Activated CD8-positive, alpha-beta memory T cell treated with anti-CD3 and anti-CD28 coated beads, Interleukin-2, amount 50 U/mL, for 24 hours (primary cell): Measurements from ENCODE around the gene ADGRG1.

ENCODE experiments used
- DNase-seq: peaks from one replicate; pipeline ENCODE4 v3.0.0-alpha.2; 2020; ENCODE audit errors: extremely low read depth

The ADGRG1 gene

GRCh38 chr16:57682809-57683635 is 54.6 kb downstream of the ADGRG1 start:
- DNase-seq: no peak

GRCh38 chr16:57683636-57684545 is 55.5 kb downstream of the ADGRG1 start:
- no peak for DNase-seq

- DNase-seq: no peak
These were observed 56.4 kb downstream of the ADGRG1 start for GRCh38 chr16:57684626-57685358.

GRCh38 chr16:57685633-57686032 is 57.2 kb downstream of the ADGRG1 start:
- DNase-seq: no peak

GRCh38 chr16:57686577-57686976 is 58.1 kb downstream of the ADGRG1 start:
- no peak for DNase-seq

- DNase-seq: no peak
These were observed 59.0 kb downstream of the ADGRG1 start for GRCh38 chr16:57687363-57687929.

- DNase-seq: no peak
These were observed 60.1 kb downstream of the ADGRG1 start for GRCh38 chr16:57688487-57688986.

- DNase-seq: no peak
These were observed 60.7 kb downstream of the ADGRG1 start for GRCh38 chr16:57688987-57689761.

GRCh38 chr16:57689762-57690558 is 61.5 kb downstream of the ADGRG1 start:
- no peak for DNase-seq

GRCh38 chr16:57690782-57691471 is 62.5 kb downstream of the ADGRG1 start:
- DNase-seq: no peak

GRCh38 chr16:57692636-57693035 is 64.2 kb downstream of the ADGRG1 start:
- DNase-seq: no peak

GRCh38 chr16:57693550-57693949 is 65.1 kb downstream of the ADGRG1 start:
- no peak for DNase-seq

- no peak for DNase-seq
These were observed 65.8 kb downstream of the ADGRG1 start for GRCh38 chr16:57694231-57694724.

GRCh38 chr16:57694725-57695679 is 66.6 kb downstream of the ADGRG1 start, which contains the start of gene DRC7:
DRC7 (plus strand) TSS chr16:57694806; CDS start chr16:57697950, 3,144 bp downstream.
- no peak for DNase-seq

- DNase-seq: no peak
These were observed 67.2 kb downstream of the ADGRG1 start for GRCh38 chr16:57695680-57696069.

- no peak for DNase-seq
These were observed 67.8 kb downstream of the ADGRG1 start for GRCh38 chr16:57696240-57696639.

GRCh38 chr16:57697896-57698537 is 69.6 kb downstream of the ADGRG1 start:
- no peak for DNase-seq
